Aorta (tissue), 5 donors: Measurements from ENCODE around the gene ZNF614. TPM values are rescaled to one million over a fixed set of nuclear protein-coding genes. Genes with fewer than 3 reads are reported as not detected.
"Not testable (repeated sequence)": the region's sequence is repeated elsewhere in the genome, so short reads cannot be mapped to it uniquely, and the experiment has no call there.

Source experiments
- ATAC-seq: fragments of 200-7000 bp; cut with Tn5 transposase; one replicate; pipeline ENCODE4 v1.9.1; 2022; ENCODE audit warnings: moderate library complexity; ENCODE audit not compliant: low FRiP score
- DNase-seq, 2 donors: peaks; one replicate each; pipeline ENCODE4 v3.0.0-alpha.2; 2020
- H3K27ac ChIP-seq, 2 donors: one replicate each; pipeline ENCODE4 v1.5.1; 2013; ENCODE audit warnings: low read length in 2 of 2, mild to moderate bottlenecking in 2 of 2, moderate library complexity in 2 of 2, control low read depth in 1 of 2, inconsistent platforms in 1 of 2, low read depth in 1 of 2
- H3K27me3 ChIP-seq, 2 donors: one replicate each; pipeline ENCODE4 v1.6.1; 2013; ENCODE audit warnings: control low read depth in 1 of 2, low read length in 1 of 2, mild to moderate bottlenecking in 1 of 2, moderate library complexity in 1 of 2; ENCODE audit not compliant: insufficient read depth in 2 of 2, control insufficient read depth in 1 of 2
- H3K36me3 ChIP-seq, 2 donors: one replicate each; pipeline ENCODE4 v1.6.1; 2013; ENCODE audit warnings: control low read depth in 1 of 2, low read length in 1 of 2, mild to moderate bottlenecking in 1 of 2; ENCODE audit not compliant: insufficient read depth in 2 of 2, control insufficient read depth in 1 of 2
- H3K4me1 ChIP-seq, 2 donors: one replicate each; pipeline ENCODE4 v1.6.1; 2013; ENCODE audit warnings: low read length in 2 of 2, control low read depth in 1 of 2, mild to moderate bottlenecking in 1 of 2, moderate library complexity in 1 of 2; ENCODE audit not compliant: insufficient read depth in 2 of 2, control insufficient read depth in 1 of 2
- H3K4me3 ChIP-seq, 2 donors: one replicate each; pipeline ENCODE4 v1.5.1; 2013; ENCODE audit warnings: low read length in 2 of 2, control low read depth in 1 of 2, mild to moderate bottlenecking in 1 of 2
- H3K9me3 ChIP-seq: one replicate; pipeline ENCODE4 v1.6.1; 2013; ENCODE audit warnings: mild to moderate bottlenecking, low read length; ENCODE audit not compliant: control insufficient read depth
- WGBS, 2 donors: extraction: QIAGEN DNeasy Blood & Tissue Kit; methylation state at CpG; one replicate each; pipeline ENCODE4 v1.1.7; 2013; 5-methylcytosine and 5-hydroxymethylcytosine counted together
- intact Hi-C, 2 donors: fragments of 100-400 bp; cut with DNase I; formaldehyde crosslinking; loops; one replicate each; pipeline versions ENCODE4 v1.14.2 to v1.15.0; 2022
- long read RNA-seq, 2 donors: library from polyadenylated mRNA; unstranded; transcript quantifications; one replicate each; pipeline ENCODE4 v2.0.0, GENCODE V29; 2020 to 2021
- polyA plus RNA-seq, 2 donors: library from polyadenylated mRNA; stranded (reverse); fragments of 200-250 nt; gene quantifications; one replicate each; pipeline ENCODE4 v1.2.3, GENCODE V29; 2013
- total RNA-seq, 2 donors: library from RNA; stranded (reverse); fragmentation: NEBNext Ultra II Directional; extraction: Animal tissue kit (Norgen Biotek cat#: 25700); gene quantifications; one replicate each; pipeline ENCODE4 v1.2.1, GENCODE V29; 2021
- donor health status: healthy with polysubstance abuse.
- donor health status: Bipolar disorder and iron deficiency.
- donor health status: DM: no; HTN: no; CAD: no.
- donor health status: DM: no; HTN: no; CAD: no.
- donor health status: DM: yes; HTN: yes; CAD: no.

ZNF614 gene
- total RNA-seq: 1 to 10 TPM; 8.1 to 9.3 TPM
- 1 to 10 TPM; 3.8 to 4.3 TPM for polyA plus RNA-seq
- long read RNA-seq, donor 1, full-length matches to known transcripts: 1 of 4 reads
- long read RNA-seq, donor 1, partial matches to known transcripts: 0 of 4 reads
- long read RNA-seq, donor 1, other reads (novel, unspliced or antisense): 3 of 4 reads
- long read RNA-seq, donor 2, full-length matches to known transcripts: 5 of 8 reads
- long read RNA-seq, donor 2, partial matches to known transcripts: 0 of 8 reads
- long read RNA-seq, donor 2, other reads (novel, unspliced or antisense): 3 of 8 reads

DNA sequence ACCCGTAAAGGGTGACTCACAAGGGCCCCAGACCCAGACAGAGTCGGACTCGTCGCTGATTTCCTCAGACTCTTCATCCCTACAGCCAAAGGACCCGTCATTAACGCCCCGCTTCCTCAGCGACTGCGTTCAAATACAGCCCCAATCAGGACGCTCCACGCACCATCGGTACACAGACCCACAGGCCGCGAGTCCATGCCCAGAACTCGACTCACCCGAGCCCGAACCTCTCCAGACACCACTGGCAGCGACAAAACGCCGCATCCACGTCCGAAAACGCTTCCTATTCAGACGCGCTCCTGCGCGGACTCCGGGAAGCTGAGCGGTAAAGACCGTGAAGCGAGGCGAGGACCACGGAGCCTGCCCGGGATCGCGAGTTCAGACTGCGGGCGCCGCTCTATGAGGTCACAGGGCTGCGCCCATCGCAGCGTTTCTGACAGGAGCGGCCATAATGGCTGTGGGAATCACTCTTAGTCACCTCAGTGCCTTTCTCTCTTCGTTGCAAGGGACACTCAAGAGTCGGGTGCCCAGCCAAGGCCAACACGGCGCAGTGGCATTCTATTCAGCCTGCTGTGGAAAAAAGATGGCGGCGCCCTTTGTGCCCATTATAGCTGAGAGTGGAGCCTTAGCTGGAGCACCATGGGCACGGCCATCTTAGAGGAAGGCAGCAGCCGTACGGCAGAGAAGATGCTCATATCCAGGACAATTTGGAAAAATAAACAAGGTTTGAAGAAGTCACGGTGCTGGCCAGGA, at the start of gene ZNF614:
TSS of gene ZNF614 (minus strand) at position 353 of the 753 bp plus-strand sequence. CDS start 2,634 bp downstream, outside the sequence.
- peak; percentile 92 to 96 for DNase-seq
- intact Hi-C loops: loop anchor here in 1 of 2 donors (5.0 kb wide), 1 partner anchor 41 kb away; the partner anchor contains the start of gene ZNF350
- Histone ChIP-seq H3K4me3 (peak within 1 kb of the TSS; percentile 20 to 79), H3K36me3 (peaks cover 13 to 23% of the 10 kb centered on the region in 2 donors), H3K27me3 (no peaks in the 10 kb centered on the region), H3K9me3 (peaks cover 16% of the 10 kb centered on the region), H3K27ac (peak within 1 kb of the TSS; percentile 38 to 57), H3K4me1 (peaks cover 0 to 5% of the 10 kb centered on the region in 2 donors)
- ATAC-seq: peak; percentile 97
- WGBS, 2 donors: 0% methylated on average over 53 of the region's 53 CpGs

DNA sequence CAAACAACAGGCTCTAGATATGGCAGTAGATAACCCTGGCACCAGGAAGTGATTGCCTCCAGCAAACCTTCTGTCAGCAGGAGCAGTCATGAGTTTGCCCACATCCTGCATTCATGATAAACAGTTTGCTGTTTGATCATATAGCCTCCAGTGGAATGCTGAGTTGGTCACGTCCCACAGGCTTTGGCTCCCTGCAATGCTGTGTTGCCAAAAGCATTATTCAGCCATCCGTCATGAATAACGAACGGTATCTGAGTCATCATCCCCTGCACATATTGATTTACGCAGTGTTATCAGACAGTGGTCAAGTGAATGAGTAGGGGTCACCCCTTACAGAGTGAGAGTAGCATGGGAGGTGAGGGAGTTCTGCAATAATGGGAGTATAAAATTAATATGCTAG, 42.3 kb upstream of the ZNF614 start:
- DNase-seq: no peak
- Histone ChIP-seq H3K4me3 (no peak overlapping the region), H3K27me3 (no peaks in the 10 kb centered on the region), H3K9me3 (peaks cover 34% of the 10 kb centered on the region), H3K36me3 (peaks cover 30 to 52% of the 10 kb centered on the region in 2 donors), H3K27ac (no peak overlapping the region), H3K4me1 (no peaks in the 10 kb centered on the region)
- ATAC-seq: no peak
- 95 to 97% methylated on average over 5 of the region's 5 CpGs for WGBS, 2 donors
- intact Hi-C loops: no loop called here

DNA sequence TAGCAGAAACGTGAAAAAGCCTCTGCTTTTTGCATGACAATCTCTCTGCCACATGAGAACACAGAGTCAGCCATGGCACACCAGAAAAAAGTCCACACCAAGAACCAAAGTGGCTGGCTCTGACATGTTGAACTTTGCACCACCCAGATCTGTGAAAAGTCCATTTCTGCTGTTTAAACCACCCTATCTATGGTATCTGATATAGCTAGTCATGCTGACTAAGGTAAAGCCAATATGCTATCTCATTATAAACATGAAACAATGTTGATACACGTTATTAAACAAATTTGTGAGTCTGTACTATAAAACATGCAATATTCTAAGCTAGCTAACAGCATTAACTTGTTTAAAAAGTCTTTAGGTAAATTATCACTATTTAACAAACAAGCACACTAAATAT, 41.5 kb upstream of the ZNF614 start:
- peaks cover 29 to 50% of the 10 kb centered on the region in 2 donors for H3K36me3 ChIP-seq
- H3K9me3 ChIP-seq: peaks cover 36% of the 10 kb centered on the region
- no peaks in the 10 kb centered on the region for H3K4me1 ChIP-seq
- peak overlapping the region in 1 of 2 donors; percentile 10 for H3K4me3 ChIP-seq
- no peak for ATAC-seq
- no peak for DNase-seq
- H3K27me3 ChIP-seq: no peaks in the 10 kb centered on the region
- WGBS, 2 donors: 84 to 88% methylated on average over 2 of the region's 2 CpGs
- no peak overlapping the region for H3K27ac ChIP-seq
- intact Hi-C loops: no loop called here

DNA sequence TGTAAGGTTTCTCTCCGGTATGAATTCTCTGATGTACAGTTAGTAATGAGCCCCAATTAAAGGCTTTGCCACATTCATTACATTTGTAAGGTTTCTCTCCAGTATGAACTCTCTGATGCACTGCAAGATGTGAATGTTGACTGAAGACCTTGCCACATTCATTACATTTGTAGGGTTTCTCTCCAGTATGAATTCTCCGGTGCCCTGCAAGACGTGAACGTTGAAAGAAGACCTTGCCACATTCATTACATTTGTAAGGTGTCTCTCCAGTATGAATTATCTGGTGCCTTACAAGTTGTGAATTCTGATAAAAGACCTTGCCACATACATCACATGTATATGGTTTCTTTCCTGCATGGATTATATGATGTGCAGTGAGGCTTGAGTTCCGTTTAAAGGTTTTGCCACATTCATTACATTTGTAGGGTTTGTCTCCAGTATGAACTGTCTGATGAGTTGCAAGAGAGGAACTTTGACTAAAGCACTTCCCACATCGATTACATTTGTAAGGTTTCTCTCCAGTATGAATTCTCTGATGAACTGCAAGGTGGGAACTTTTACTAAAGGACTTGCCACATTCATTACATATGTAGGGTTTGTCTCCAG, 38.2 kb upstream of the ZNF614 start:
- Histone ChIP-seq H3K27me3 (no peaks in the 10 kb centered on the region), H3K9me3 (peaks cover 34% of the 10 kb centered on the region), H3K36me3 (peaks cover 29 to 56% of the 10 kb centered on the region in 2 donors), H3K27ac (no peak overlapping the region), H3K4me3 (peak overlapping the region in 1 of 2 donors; percentile 44), H3K4me1 (no peaks in the 10 kb centered on the region)
- WGBS, 2 donors: 98 to 99% methylated on average over 6 of the region's 6 CpGs
- no peak for ATAC-seq
- intact Hi-C loops: no loop called here
- DNase-seq: no peak

DNA sequence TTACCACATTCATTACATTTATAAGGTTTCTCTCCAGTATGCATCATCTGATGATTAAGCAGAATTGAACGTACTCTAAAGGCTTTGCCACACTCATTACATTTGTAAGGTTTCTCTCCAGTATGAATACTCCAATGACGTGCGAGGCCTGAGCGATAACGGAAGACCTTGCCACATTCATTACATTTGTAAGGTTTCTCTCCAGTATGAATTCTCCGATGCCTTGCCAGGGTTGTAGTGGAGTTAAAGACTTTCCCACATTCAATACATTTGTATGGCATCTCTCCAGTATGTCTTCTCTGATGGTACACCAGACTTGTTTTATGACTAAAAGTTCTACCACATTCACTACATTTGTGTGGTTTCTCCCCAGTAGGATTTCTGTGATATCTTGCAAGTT, 37.2 kb upstream of the ZNF614 start:
- ATAC-seq (no peak), DNase-seq (no peak)
- Histone ChIP-seq H3K9me3 (peaks cover 30% of the 10 kb centered on the region), H3K27me3 (no peaks in the 10 kb centered on the region), H3K4me1 (no peaks in the 10 kb centered on the region), H3K4me3 (peak overlapping the region in 1 of 2 donors; percentile 44), H3K36me3 (peaks cover 25 to 50% of the 10 kb centered on the region in 2 donors), H3K27ac (no peak overlapping the region)
- 99% methylated on average over 6 of the region's 6 CpGs for WGBS, 2 donors
- intact Hi-C loops: no loop called here

DNA sequence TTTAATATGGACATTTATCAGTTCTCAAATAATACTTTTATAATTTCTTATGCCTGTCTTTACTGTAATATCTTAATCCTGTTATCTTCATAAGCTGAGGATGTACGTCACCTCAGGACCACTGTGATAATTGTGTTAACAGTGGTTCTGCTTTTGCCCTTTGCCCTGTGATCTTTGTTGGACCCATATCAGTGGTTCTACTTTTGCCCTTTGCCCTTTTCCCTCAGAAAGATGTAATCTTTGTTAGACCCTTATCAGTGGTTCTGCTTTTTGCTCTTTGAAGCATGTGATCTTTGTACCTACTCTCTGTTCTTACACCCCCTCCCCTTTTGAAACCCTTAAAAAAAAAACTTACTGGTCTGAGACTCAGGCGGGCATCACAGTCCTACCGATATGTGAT, 28.3 kb upstream of the ZNF614 start:
- intact Hi-C loops, H3K27me3 ChIP-seq, H3K27ac ChIP-seq, DNase-seq, ATAC-seq, H3K4me3 ChIP-seq, H3K36me3 ChIP-seq, H3K4me1 ChIP-seq: not testable (repeated sequence)
- 98 to 99% methylated on average over 3 of the region's 3 CpGs for WGBS, 2 donors
- H3K9me3 ChIP-seq: peaks cover 11% of the 10 kb centered on the region

DNA sequence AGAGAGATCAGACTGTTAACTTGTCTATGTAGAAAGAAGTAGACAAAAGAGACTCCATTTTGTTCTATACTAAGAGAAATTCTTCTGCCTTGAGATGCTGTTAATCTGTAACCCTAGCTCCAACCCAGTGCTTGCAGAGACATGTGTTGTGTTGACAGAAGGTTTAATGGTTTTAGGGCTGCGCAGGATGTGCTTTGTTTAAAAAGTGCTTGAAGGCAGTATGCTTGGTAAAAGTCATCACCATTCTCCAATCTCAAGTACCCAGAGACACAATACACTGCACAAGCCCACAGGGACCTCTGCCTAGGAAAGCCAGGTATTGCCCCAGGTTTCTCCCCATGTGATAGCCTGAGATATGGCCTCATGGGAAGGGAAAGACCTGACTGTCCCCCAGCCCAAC, 23.6 kb upstream of the ZNF614 start:
- H3K4me3 ChIP-seq, intact Hi-C loops, H3K4me1 ChIP-seq, DNase-seq, H3K27me3 ChIP-seq, ATAC-seq, H3K36me3 ChIP-seq, H3K27ac ChIP-seq, H3K9me3 ChIP-seq: not testable (repeated sequence)
- 96 to 97% methylated on average over 1 of the region's 1 CpG for WGBS, 2 donors

DNA sequence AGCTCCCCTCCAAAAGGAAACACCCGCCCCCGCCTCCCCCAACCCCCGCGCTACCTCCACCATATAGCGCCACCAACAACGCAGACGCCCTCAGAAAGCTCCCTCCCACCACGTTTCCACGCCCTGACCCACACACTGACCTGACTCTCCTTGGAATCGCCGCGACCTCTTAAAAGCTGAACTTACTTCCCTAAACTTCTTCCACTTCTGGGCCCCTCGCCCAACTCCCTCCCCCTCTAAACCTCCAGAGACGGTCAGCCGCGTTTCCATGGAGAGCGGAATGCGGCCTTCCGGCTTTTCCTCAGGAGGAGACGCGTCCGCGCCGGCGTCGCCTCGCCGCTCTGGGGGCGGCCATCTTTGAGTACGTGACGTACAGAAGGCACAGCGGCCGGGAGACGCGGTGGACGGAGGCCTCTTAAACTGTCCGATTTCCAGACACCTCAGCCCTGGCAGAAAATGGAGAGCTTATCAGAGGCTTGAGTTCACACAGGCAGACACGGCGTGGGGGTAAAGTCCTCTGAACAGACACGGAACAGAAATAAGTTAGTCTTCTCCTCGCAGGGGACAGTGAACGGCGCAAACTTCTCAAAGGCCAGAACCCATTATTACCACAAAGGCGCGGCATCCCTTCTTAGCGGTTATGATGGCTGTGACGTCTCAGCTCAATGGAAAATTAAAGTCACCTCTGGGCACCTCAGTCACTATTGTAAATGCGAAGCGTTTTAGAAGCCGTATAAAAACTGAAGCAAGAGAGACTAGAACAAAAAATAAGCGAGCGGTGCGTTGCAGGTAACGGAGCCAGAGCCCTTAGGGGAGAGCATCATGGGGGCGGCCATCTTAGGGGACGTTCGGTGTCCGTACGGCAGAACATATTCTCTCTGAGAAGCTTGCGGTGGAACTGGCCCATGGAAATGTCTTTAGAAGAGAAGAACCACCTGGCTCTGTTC, 20.6 kb upstream of the ZNF614 start, which contains the start of gene ZNF432:
TSS of gene ZNF432 (minus strand) at position 284 of the 947 bp plus-strand sequence. CDS start 1,970 bp downstream, outside the sequence.
- Histone ChIP-seq H3K36me3 (peaks cover 7 to 10% of the 10 kb centered on the region in 2 donors), H3K4me1 (no peaks in the 10 kb centered on the region), H3K9me3 (peaks cover 13% of the 10 kb centered on the region), H3K27ac (peak within 1 kb of the TSS; percentile 8 to 93), H3K27me3 (no peaks in the 10 kb centered on the region), H3K4me3 (peak within 1 kb of the TSS; percentile 74 to 86)
- intact Hi-C loops: loop anchor here in 1 of 2 donors (1.0 kb wide), 1 partner anchor 122 kb away; the partner anchor contains the start of gene ZNF613
- 0% methylated on average over 60 of the region's 60 CpGs for WGBS, 2 donors
- ATAC-seq (peak; percentile 99), DNase-seq (peak; percentile 98)
